Sigmoid colon (tissue), 7 donors: ENCODE data around the gene INPP5D. TPM values are rescaled to one million over a fixed set of nuclear protein-coding genes. Genes with fewer than 3 reads are reported as not detected.
A peak's percentile ranks its signal among the peaks of the same experiment; 100 is the strongest.

ENCODE experiments used
- DNase-seq: peaks from one replicate; pipeline ENCODE4 v3.0.0-alpha.2; 2019
- H3K27ac ChIP-seq, 4 donors: fragments of 200-600 bp; sonication (generic); one replicate each; pipeline ENCODE4 v1.5.1; 2016 to 2019; ENCODE audit warnings: mild to moderate bottlenecking in 1 of 4
- H3K27me3 ChIP-seq, 3 donors: fragments of 200-600 bp; sonication (generic); one replicate each; pipeline ENCODE4 v1.5.1; 2019; ENCODE audit warnings: mild to moderate bottlenecking in 1 of 3
- H3K36me3 ChIP-seq, 4 donors: fragments of 200-600 bp; sonication (generic); one replicate each; pipeline ENCODE4 v1.5.1; 2016 to 2019
- H3K4me1 ChIP-seq, 4 donors: fragments of 200-600 bp; sonication (generic); one replicate each; pipeline ENCODE4 v1.5.1; 2017 to 2019
- H3K4me3 ChIP-seq, 4 donors: fragments of 200-600 bp; sonication (generic); one replicate each; pipeline ENCODE4 v1.5.1; 2017 to 2019; ENCODE audit warnings: mild to moderate bottlenecking in 2 of 4, moderate library complexity in 1 of 4
- H3K9me3 ChIP-seq, 4 donors: fragments of 200-600 bp in 3 of 4; sonication (generic) in 3 of 4; one replicate each; pipeline versions ENCODE4 v1.5.1 to v1.6.1; 2013 to 2019
- EP300 ChIP-seq, 4 donors: sonication (generic); formaldehyde crosslinking; IDR thresholded peaks; one replicate each; pipeline ENCODE4 v1.6.1; 2017; ENCODE audit warnings: antibody characterized with exemption in 4 of 4
- POLR2A ChIP-seq, 2 donors: fragments of 450-650 bp; IDR thresholded peaks; one replicate each; pipeline ENCODE4 v1.6.1; 2016; ENCODE audit warnings: antibody characterized with exemption in 2 of 2, mild to moderate bottlenecking in 2 of 2, moderate library complexity in 2 of 2
- POLR2AphosphoS5 ChIP-seq, 4 donors: sonication (generic); formaldehyde crosslinking; IDR thresholded peaks; one replicate each; pipeline ENCODE4 v1.6.1; 2017; ENCODE audit warnings: antibody characterized with exemption in 4 of 4
- WGBS, 2 donors: extraction: QIAGEN DNeasy Blood & Tissue Kit; methylation state at CpG; one replicate each; pipeline ENCODE4 v1.1.7; 2013; 5-methylcytosine and 5-hydroxymethylcytosine counted together
- intact Hi-C: fragments of 100-400 bp; cut with DNase I; formaldehyde crosslinking; loops from one replicate; pipeline ENCODE4 v1.15.1; 2023
- polyA plus RNA-seq, 3 donors: library from polyadenylated mRNA; stranded (reverse); fragments of 200-250 nt; gene quantifications; one replicate each; pipeline ENCODE4 v1.2.3, GENCODE V29; 2013
- total RNA-seq, 4 donors: library from RNA; depleted of rRNA; stranded (reverse); fragments of >200 nt; gene quantifications; one replicate each; pipeline ENCODE4 v1.1.0, GENCODE V29; 2016
- TF ChIP-seq, protein P1 (sequence below), 4 experiments: fragments of 450-650 bp in 3 of 4; fragments of 200-600 bp in 1 of 4; IDR thresholded peaks; one replicate each; pipeline ENCODE4 v1.5.1; 2016 to 2019; ENCODE audit warnings: antibody characterized with exemption in 4 of 4, mild to moderate bottlenecking in 3 of 4, moderate library complexity in 2 of 4
- donor health status: healthy with polysubstance abuse.
- donor health status: Bipolar disorder and iron deficiency.
- donor health status: healthy.

INPP5D gene
- total and polyA plus RNA-seq, 7 donors, result 4.2 to 44.8 (median 8.7) TPM

DNA sequence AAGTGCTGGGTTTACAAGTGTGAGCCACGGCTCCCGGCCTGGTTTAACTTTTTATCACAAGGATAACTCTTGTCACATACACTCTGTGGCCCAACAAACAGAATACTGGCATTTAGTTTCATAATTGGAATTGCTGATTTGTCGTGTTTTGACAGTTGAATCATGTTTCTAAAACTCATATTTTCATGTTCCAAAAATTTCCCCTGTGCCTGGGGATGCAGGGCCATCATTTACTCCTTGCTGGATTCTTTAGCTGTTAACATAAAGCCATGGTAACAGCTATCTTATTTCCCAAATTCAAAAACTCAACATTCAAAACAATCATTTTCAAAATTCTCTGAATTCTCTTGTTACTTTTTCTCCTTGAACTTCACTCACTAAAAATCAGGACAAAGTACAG lies 174.9 kb downstream of the INPP5D start:
- Histone ChIP-seq H3K9me3 (no peaks in the 10 kb centered on the region), H3K36me3 (no peaks in the 10 kb centered on the region), H3K4me3 (no peak overlapping the region), H3K27me3 (no peaks in the 10 kb centered on the region), H3K4me1 (no peaks in the 10 kb centered on the region), H3K27ac (no peak overlapping the region)
- 84 to 93% methylated on average over 3 of the region's 3 CpGs for WGBS, 2 donors
- TF ChIP-seq, protein P1, sequence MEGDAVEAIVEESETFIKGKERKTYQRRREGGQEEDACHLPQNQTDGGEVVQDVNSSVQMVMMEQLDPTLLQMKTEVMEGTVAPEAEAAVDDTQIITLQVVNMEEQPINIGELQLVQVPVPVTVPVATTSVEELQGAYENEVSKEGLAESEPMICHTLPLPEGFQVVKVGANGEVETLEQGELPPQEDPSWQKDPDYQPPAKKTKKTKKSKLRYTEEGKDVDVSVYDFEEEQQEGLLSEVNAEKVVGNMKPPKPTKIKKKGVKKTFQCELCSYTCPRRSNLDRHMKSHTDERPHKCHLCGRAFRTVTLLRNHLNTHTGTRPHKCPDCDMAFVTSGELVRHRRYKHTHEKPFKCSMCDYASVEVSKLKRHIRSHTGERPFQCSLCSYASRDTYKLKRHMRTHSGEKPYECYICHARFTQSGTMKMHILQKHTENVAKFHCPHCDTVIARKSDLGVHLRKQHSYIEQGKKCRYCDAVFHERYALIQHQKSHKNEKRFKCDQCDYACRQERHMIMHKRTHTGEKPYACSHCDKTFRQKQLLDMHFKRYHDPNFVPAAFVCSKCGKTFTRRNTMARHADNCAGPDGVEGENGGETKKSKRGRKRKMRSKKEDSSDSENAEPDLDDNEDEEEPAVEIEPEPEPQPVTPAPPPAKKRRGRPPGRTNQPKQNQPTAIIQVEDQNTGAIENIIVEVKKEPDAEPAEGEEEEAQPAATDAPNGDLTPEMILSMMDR (IDR thresholded peaks at IDR 0.05), result no peak
- no peak for TF ChIP-seq POLR2AphosphoS5 (IDR thresholded peaks at IDR 0.05)
- DNase-seq, result no peak
- intact Hi-C loops, result no loop called here

DNA sequence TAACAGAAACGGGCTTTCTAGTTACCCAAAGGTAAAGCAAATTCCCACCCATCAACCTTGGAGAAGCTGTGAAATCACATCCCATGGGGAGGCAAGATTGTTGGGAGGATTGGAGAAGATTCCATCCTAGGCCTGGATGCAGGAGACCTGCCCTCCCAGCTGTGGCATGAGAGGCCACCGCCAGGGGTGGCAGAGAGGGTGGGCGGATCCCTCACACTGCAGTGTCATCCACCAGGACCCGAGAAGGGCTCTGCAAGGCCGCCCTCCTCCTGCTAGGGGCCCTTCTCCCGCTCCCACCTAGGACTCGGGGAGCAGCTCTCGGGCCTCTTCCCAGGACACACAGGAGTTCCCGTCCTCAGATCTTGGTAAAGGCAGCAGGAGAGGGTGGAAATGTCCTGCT lies 175.8 kb downstream of the INPP5D start:
- Histone ChIP-seq H3K4me1 (no peaks in the 10 kb centered on the region), H3K4me3 (no peak overlapping the region), H3K36me3 (no peaks in the 10 kb centered on the region), H3K27me3 (no peaks in the 10 kb centered on the region), H3K27ac (no peak overlapping the region), H3K9me3 (no peaks in the 10 kb centered on the region)
- intact Hi-C loops, result no loop called here
- no peak for DNase-seq
- WGBS, 2 donors, result 79 to 81% methylated on average over 9 of the region's 9 CpGs
- TF ChIP-seq EP300 (IDR thresholded peaks at IDR 0.05), result no peak
- TF ChIP-seq, protein P1 (IDR thresholded peaks at IDR 0.05), result no peak
- TF ChIP-seq POLR2A (IDR thresholded peaks at IDR 0.05), result no peak
- TF ChIP-seq POLR2AphosphoS5 (IDR thresholded peaks at IDR 0.05), result no peak

DNA sequence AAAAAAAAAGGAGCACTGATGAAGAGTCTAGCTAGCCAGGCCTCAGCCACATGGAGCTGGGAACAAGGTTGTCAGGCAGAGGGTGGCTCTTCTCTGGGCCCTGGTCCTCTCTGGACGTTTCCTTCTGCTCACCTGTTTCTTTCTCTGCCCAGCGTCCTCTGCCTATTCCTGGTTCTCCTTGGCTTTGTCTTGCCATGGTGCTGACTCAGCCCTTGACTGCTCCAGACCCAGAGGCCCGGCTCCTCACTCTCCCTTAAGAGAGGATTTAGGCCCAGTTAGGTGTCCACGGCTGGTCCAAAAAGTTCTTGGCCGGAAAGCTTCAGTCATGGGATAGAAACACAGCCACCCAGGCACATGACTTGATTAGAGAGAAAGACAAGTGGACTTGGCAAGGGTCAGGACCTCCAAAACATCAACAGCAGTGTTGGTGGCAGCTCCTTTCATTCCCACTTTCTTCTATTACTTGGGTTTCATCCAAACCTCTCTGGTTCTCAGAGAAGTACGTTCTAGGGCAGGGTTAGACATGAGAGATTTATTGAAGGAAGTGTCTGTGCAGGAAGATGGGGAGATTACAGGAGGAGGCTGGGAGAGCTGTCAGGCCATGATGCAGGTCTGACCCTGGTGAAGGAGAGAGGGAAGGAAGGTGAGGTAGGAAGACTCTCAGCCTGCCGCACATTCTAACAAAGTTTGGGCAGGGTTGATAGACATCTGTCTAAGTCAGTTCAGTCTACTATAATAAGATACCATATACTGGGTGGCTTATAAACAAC lies 176.9 kb downstream of the INPP5D start:
- no peaks in the 10 kb centered on the region for H3K9me3 ChIP-seq
- no peak overlapping the region for H3K27ac ChIP-seq
- no peaks in the 10 kb centered on the region for H3K4me1 ChIP-seq
- H3K4me3 ChIP-seq, result no peak overlapping the region
- DNase-seq, result no peak
- TF ChIP-seq EP300 (IDR thresholded peaks at IDR 0.05) (no peak), POLR2A (IDR thresholded peaks at IDR 0.05) (no peak), POLR2AphosphoS5 (IDR thresholded peaks at IDR 0.05) (no peak)
- TF ChIP-seq, protein P1 (IDR thresholded peaks at IDR 0.05), result no peak
- 78 to 93% methylated on average over 7 of the region's 7 CpGs for WGBS, 2 donors
- H3K36me3 ChIP-seq, result no peaks in the 10 kb centered on the region
- intact Hi-C loops, result no loop called here
- no peaks in the 10 kb centered on the region for H3K27me3 ChIP-seq

DNA sequence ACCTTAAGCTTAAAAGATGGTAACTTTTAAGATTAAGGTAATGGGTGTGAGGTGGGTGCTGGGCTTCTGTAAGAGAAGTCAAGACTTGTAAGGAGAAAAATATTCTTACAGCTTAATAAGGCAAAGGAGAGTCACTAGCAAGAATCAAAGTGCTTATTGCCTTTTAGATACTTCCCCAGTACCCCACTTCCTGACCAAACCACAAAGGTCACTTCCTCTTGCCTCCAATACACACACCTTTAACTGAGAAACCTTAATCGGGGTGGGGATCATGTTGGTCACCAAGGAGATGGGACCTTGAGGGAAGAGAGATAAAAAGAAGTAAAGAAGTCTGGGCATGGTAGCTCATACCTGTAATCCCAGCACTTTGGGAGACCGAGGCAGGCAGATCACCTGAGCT lies 180.8 kb downstream of the INPP5D start:
- no peaks in the 10 kb centered on the region for H3K9me3 ChIP-seq
- H3K4me1 ChIP-seq, result no peaks in the 10 kb centered on the region
- DNase-seq, result no peak
- H3K36me3 ChIP-seq, result no peaks in the 10 kb centered on the region
- H3K4me3 ChIP-seq, result no peak overlapping the region
- TF ChIP-seq POLR2A (IDR thresholded peaks at IDR 0.05), result no peak
- no peak for TF ChIP-seq EP300 (IDR thresholded peaks at IDR 0.05)
- TF ChIP-seq POLR2AphosphoS5 (IDR thresholded peaks at IDR 0.05), result no peak
- TF ChIP-seq, protein P1 (IDR thresholded peaks at IDR 0.05), result no peak
- intact Hi-C loops, result no loop called here
- H3K27me3 ChIP-seq, result no peaks in the 10 kb centered on the region
- WGBS, 2 donors, result 48 to 60% methylated on average over 2 of the region's 2 CpGs
- H3K27ac ChIP-seq, result no peak overlapping the region

DNA sequence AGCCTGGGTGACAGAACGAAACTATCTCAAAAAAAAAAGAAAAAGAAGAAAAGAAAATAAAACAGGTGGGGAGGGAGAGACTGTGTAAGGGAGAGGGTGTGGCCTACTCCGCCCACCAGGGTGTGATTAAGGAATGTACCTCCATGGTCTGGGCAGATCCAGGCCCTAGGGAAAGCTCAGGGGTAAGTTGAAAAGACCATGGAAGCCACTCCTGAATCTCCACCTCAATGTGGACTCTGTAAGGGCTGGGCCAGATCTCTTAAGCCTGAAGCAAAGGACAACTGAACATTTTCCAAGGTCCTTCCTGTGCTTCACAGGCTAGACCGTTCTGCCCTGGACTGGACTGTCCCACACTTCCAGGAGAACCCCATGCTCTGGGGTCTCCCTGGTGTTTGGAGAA lies 181.7 kb downstream of the INPP5D start:
- Histone ChIP-seq H3K9me3 (no peaks in the 10 kb centered on the region), H3K36me3 (no peaks in the 10 kb centered on the region), H3K4me3 (no peak overlapping the region), H3K27ac (peak overlapping the region in 1 of 4 donors; percentile 27), H3K4me1 (no peaks in the 10 kb centered on the region), H3K27me3 (no peaks in the 10 kb centered on the region)
- TF ChIP-seq EP300 (IDR thresholded peaks at IDR 0.05) (no peak), POLR2A (IDR thresholded peaks at IDR 0.05) (no peak), POLR2AphosphoS5 (IDR thresholded peaks at IDR 0.05) (no peak)
- TF ChIP-seq, protein P1 (IDR thresholded peaks at IDR 0.05), result no peak
- DNase-seq, result no peak
- intact Hi-C loops, result no loop called here
- 38 to 68% methylated on average over 3 of the region's 3 CpGs for WGBS, 2 donors
